ENCODE measurements around the gene DPEP3. TPM values are rescaled to one million over a fixed set of nuclear protein-coding genes. Genes with fewer than 3 reads are reported as not detected.

DPEP3 gene
- polyA plus RNA-seq, 1 donor (not counting 4 experiments of a cell fraction or from before 2014, with no cell fraction given), result not detected

- FAIRE-seq (no peak), DNase-seq (ENCODE audit: low read depth, low spot score) (no peak)
- Histone ChIP-seq H3K79me2 (ENCODE audit: control insufficient read depth, insufficient read depth, low read length) (peaks cover 5% of the 10 kb centered on the region), H3K9me3 (ENCODE audit: control insufficient read depth, low read depth, low read length) (no peaks in the 10 kb centered on the region), H4K20me1 (ENCODE audit: control insufficient read depth, extremely low read depth, insufficient read depth, low read length) (peaks cover 3% of the 10 kb centered on the region), H3K9ac (ENCODE audit: control insufficient read depth, extremely low read depth, insufficient read depth, low read length) (no peak overlapping the region), H3K4me2 (ENCODE audit: control insufficient read depth, extremely low read depth, insufficient read depth, low read depth, low read length) (no peak overlapping the region), H3K4me1 (ENCODE audit: control insufficient read depth, extremely low read depth, insufficient read depth, low read length) (peaks cover 27% of the 10 kb centered on the region), H2AFZ (ENCODE audit: control insufficient read depth, low read length) (no peak overlapping the region), H3K27ac (ENCODE audit: control insufficient read depth, insufficient read depth, low read length) (no peak overlapping the region), H3K9me1 (ENCODE audit: control insufficient read depth, extremely low read depth, insufficient read depth, low read length) (no peaks in the 10 kb centered on the region), H3K27me3 (ENCODE audit: control insufficient read depth, extremely low read depth, insufficient read depth, low read length) (no peaks in the 10 kb centered on the region), H3K36me3 (ENCODE audit: control insufficient read depth in 2 of 2, extremely low read depth in 1 of 2, insufficient read depth in 2 of 2, low read length in 2 of 2) (peaks cover 12 to 20% of the 10 kb centered on the region in 2 experiments), H3K4me3 (ENCODE audit: control insufficient read depth in 2 of 3, extremely low read depth in 1 of 3, insufficient read depth in 2 of 3, low read depth in 1 of 3, low read length in 3 of 3) (no peak overlapping the region)
- dilution Hi-C loops (cut with MboI; ENCODE audit: extremely low pct_ligation_motif_present, low sequenced_read_pairs), result no loop called here
- TF ChIP-seq EZH2 (IDR thresholded peaks at IDR 0.05; ENCODE audit: low read length) (no peak), CTCF (optimal IDR thresholded peaks at IDR 0.05 in 1 of 3, IDR thresholded peaks at IDR 0.05 in 1 of 3, conservative IDR thresholded peaks at IDR 0.05 in 1 of 3; ENCODE audit: extremely low read depth in 1 of 3, insufficient read depth in 2 of 3, low read length in 3 of 3) (no peak)
Observed at GRCh38 chr16:67932462-67932840, 47.8 kb downstream of the DPEP3 start.

- no peak for TF ChIP-seq EZH2 (IDR thresholded peaks at IDR 0.05; ENCODE audit: low read length)
- TF ChIP-seq CTCF (optimal IDR thresholded peaks at IDR 0.05 in 1 of 3, IDR thresholded peaks at IDR 0.05 in 1 of 3, conservative IDR thresholded peaks at IDR 0.05 in 1 of 3; ENCODE audit: extremely low read depth in 1 of 3, insufficient read depth in 2 of 3, low read length in 3 of 3), result peak in 2 of 3 experiments; percentile 19 to 21
- dilution Hi-C loops (cut with MboI; ENCODE audit: extremely low pct_ligation_motif_present, low sequenced_read_pairs), result no loop called here
- peaks cover 16 to 20% of the 10 kb centered on the region in 2 experiments for H3K36me3 ChIP-seq (ENCODE audit: control insufficient read depth in 2 of 2, extremely low read depth in 1 of 2, insufficient read depth in 2 of 2, low read length in 2 of 2)
- H3K27ac ChIP-seq (ENCODE audit: control insufficient read depth, insufficient read depth, low read length), result no peak within 1 kb of the TSS
- no peak within 1 kb of the TSS for H3K4me2 ChIP-seq (ENCODE audit: control insufficient read depth, extremely low read depth, insufficient read depth, low read depth, low read length)
- H3K4me3 ChIP-seq (ENCODE audit: control insufficient read depth in 2 of 3, extremely low read depth in 1 of 3, insufficient read depth in 2 of 3, low read depth in 1 of 3, low read length in 3 of 3), result no peak within 1 kb of the TSS
- peaks cover 3% of the 10 kb centered on the region for H4K20me1 ChIP-seq (ENCODE audit: control insufficient read depth, extremely low read depth, insufficient read depth, low read length)
- H3K79me2 ChIP-seq (ENCODE audit: control insufficient read depth, insufficient read depth, low read length), result peaks cover 5% of the 10 kb centered on the region
- no peaks in the 10 kb centered on the region for H3K9me3 ChIP-seq (ENCODE audit: control insufficient read depth, low read depth, low read length)
- no peak within 1 kb of the TSS for H2AFZ ChIP-seq (ENCODE audit: control insufficient read depth, low read length)
- H3K27me3 ChIP-seq (ENCODE audit: control insufficient read depth, extremely low read depth, insufficient read depth, low read length), result no peaks in the 10 kb centered on the region
- no peaks in the 10 kb centered on the region for H3K9me1 ChIP-seq (ENCODE audit: control insufficient read depth, extremely low read depth, insufficient read depth, low read length)
- DNase-seq (ENCODE audit: low read depth, low spot score), result no peak
- FAIRE-seq, result no peak
- H3K9ac ChIP-seq (ENCODE audit: control insufficient read depth, extremely low read depth, insufficient read depth, low read length), result no peak within 1 kb of the TSS
- H3K4me1 ChIP-seq (ENCODE audit: control insufficient read depth, extremely low read depth, insufficient read depth, low read length), result peaks cover 21% of the 10 kb centered on the region
Observed at GRCh38 chr16:67931712-67932461, 48.4 kb downstream of the DPEP3 start, which contains the start of gene CTRL. TSS of gene CTRL (minus strand) at chr16:67931862. CDS start at chr16:67931852, 10 bp downstream.

Measured in keratinocyte (primary cell).